C1 segment of cervical spinal cord (tissue), 14 donors: ENCODE measurements around the gene ARID1A.
"Not testable (repeated sequence)": the region's sequence is repeated elsewhere in the genome, so short reads cannot be mapped to it uniquely, and the experiment has no call there.

Experiments used
- DNase-seq, 14 donors: peaks; one replicate each; lab custom pipeline; 2025; lab: John Stamatoyannopoulos, UW

ARID1A gene

DNA sequence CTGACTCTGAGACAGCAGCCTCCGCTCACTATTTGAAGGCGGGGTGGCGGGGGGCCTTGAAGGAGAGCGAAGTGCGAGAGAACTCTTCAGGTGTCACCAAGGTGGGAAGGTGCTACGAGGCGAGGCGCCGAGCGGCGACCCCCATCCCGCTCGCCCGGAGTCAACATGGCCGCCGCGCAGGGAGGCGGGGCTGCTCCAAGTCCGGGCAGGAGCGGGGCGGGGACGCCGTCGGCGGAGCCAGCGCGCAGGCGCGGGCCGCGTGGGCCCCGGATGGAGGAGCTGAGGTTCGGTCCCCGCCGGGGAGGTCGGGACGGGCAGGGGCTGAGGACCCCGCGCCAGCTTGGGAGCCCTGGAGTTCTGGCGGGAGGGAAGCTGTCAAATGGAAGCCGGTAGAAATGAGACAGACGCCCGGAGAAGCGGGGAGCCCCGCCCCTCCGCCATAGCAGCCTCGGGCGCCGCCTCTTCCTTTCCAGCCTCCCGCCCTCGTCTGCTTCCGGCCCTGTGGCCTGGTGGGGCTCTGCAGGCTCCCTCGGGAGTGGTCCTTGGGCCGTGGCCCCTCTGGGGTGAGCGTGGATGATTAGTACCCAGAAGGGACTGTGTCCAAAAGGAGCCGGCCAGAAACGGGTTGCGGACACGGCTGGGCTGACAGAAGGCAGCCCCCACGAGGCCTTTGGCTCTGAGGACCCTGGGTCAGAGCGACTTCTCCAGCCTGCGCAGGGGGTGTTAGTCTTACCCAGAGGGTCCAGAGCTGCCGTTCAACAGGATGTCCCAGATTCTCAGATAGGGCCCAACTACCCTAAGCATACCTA lies 92.1 kb downstream of the ARID1A start, which contains the start of gene PIGV:
Gene PIGV, plus strand, starts transcription at position 245 of the 809 bp plus-strand sequence. CDS start 2,866 bp downstream, outside the sequence.
- peak; percentile 63 to 97 (median 93) for DNase-seq

DNA sequence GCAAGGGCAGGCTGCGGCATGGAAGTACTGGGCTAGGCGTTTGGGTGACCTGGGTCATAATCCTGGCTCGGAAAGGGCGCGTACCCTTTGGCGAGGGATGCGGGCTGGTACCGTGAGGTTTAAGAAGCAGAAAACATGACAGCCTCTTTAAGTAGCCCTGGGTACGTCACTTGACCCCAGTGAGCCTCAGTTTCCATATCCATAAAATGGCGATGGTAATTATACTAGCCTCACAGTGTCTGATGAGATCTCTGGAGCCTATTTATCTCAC lies 92.6 kb downstream of the ARID1A start:
- no peak for DNase-seq

DNA sequence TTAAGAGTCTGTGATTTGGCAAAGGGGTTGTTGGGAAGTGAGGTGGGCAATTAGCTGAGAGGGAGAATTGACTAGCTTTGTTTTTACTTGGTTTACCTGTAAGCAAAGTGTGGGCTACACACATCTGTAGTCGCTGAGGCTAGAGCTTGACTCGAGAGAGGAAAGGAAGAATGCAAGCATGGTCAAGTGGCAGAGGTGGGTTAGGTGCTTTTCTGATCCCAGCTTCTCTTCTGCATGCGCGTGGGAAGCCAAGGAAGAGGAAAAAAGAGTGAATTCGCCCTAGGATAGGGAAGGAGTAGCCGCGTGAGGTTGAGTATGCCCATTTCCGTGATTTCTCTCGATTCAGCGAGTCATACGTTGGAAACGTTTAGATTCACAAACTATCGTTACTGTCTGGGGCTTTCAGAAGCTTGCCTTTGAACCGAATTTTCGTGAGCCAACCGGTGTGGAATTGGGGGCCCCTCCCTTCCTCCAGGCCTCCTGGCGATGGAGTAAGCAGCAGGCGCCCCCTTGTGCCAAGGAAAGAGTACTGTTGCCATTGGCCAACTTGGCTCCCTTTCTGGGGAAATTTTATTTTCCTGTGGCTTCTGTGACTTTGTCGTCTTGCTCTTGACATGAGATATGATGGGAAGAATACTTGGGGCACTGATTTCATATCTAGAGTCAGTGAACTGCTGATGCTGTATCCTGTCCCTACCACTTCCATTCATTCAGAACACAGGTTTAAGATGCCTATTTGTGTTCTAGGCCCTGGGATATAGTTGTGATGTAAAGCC lies 93.2 kb downstream of the ARID1A start:
- peak in 12 of 14 donors; percentile 25 to 89 (median 74) for DNase-seq

DNA sequence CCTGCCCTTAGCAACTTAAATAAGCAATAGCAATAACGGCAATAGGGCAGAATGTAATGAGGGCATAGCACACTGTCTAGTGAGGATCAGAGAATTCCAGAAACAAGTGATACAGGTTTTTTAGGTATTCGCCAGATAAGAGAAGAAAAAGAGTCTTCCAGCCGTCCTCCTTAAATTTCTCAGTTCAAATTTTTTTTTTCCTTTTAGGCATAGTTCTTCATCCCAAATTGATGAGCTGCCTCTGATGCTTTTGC lies 93.7 kb downstream of the ARID1A start:
- DNase-seq: no peak

DNA sequence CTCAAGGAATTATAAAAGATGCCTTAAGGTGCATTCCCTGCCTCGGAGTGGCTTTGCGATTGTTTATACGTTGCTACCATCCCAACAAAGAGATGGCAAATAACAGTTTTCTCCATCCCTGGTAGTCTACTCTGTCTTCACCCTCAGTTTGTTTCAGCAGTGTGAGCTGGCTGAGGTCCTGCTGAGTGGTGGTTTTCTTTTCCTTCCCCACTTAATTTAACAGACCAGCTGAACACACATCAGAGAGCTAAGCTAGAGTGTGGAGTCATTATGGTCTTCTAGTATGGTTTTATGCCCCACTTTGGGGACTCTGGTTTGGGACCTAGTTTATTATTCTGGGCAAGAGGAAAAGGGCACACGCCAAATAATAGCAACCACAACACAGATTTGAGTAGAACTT lies 94.1 kb downstream of the ARID1A start:
- no peak for DNase-seq

DNA sequence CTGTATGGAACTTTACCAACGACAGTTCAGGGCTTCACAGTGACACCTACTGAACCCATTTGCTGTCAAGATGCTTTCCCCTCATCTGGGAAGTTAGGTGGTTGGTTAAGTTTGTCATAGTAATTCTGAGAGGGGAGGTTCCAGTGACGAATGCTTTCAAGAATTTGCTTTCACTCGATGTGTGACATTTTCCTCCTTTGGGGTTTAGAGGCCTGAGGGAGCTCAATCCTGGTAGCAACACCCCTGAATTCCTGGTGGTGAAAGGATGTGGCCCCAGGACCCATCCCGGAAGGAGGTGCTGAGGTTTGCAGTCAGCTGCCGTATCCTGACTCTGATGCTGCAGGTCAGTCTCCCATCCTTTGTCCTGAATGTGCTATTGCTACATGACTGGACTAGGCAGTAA lies 94.7 kb downstream of the ARID1A start:
- DNase-seq: no peak

DNA sequence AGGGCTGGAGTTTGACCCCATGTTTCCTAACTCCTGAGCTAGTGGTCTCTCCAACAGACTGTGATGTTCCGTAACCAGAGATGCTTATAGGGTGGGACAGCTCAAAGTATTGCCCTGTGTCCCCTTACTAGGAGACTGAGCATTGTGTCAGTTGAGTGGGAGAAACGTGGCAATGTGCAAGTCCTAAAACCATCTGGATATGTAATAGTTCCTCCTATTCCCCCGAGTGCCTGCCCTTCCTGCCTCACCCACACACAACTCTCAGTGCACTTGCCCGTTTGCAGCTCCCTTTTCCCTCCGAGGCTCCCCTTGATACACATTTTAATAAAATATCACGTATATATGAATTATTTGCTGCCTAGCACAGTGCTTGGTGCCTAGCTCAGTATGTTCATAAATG lies 95.3 kb downstream of the ARID1A start:
- DNase-seq: no peak

DNA sequence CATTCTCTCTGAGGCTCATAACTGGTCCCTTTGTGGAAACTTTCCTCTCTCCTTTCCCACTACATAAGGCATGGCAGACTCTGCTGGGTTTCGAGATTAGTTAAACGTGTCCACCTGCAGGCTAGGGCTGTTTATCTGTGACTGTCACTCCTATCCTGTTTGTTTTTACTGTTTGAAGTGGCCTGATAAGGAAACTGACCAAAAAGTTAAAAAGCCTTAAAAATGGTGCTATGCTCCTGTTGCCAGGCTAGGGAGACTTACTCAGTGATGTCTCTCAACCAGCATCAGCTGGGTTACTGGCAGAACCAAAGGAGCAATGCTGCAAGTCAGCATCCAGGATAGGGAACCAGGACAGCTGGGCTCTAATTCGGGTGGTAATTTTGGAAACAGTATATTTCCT lies 95.8 kb downstream of the ARID1A start:
- no peak for DNase-seq

DNA sequence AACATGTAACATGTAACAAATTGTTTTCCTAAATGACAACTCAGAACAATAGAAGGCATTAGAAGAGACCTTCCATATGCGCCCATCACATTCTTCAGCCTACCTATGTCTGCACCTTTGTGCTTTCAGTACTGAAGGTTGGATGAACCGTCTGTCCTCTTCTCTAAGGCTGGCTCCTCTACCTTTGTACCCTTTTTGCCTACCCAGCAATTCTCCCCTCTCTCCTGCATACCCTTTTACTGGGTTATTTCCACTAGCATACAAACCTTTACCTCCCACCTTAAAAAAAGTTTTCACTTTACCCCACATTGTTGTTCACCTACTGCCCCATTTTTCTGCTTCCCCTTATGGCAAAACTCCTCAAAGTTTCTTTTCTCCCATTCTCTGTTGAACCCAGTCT lies 97.1 kb downstream of the ARID1A start:
- no peak for DNase-seq

DNA sequence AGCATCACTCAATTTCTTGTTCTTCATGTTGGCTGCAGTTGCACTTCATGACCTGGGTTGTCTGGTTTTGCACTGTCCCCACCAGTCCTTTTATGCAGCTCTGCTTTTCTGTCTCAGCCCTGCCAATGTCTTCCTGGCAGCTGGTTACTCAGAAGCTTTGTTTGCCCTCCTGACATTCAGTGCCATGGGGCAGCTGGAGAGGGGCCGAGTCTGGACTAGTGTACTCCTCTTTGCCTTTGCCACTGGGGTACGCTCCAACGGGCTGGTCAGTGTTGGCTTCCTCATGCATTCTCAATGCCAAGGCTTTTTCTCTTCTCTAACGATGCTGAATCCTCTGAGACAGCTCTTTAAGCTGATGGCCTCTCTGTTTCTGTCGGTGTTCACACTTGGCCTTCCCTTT lies 98.6 kb downstream of the ARID1A start:
- peak in 8 of 14 donors; percentile 6 to 83 (median 15) for DNase-seq

DNA sequence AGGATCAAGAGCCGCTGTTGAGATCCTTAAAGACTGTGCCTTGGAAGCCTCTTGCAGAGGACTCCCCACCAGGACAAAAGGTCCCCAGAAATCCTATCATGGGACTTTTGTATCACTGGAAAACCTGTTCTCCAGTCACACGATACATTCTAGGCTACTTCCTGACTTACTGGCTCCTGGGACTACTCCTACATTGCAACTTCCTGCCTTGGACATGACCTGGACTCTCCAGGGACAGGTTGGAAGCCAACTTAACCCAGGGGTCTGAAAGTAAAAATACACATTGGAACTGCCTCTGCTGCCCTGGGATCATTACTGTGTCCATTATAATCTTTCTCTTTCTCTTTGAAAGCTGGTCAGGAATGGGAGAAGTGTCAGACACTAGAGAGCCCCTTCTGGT lies 101.8 kb downstream of the ARID1A start:
- no peak for DNase-seq

DNA sequence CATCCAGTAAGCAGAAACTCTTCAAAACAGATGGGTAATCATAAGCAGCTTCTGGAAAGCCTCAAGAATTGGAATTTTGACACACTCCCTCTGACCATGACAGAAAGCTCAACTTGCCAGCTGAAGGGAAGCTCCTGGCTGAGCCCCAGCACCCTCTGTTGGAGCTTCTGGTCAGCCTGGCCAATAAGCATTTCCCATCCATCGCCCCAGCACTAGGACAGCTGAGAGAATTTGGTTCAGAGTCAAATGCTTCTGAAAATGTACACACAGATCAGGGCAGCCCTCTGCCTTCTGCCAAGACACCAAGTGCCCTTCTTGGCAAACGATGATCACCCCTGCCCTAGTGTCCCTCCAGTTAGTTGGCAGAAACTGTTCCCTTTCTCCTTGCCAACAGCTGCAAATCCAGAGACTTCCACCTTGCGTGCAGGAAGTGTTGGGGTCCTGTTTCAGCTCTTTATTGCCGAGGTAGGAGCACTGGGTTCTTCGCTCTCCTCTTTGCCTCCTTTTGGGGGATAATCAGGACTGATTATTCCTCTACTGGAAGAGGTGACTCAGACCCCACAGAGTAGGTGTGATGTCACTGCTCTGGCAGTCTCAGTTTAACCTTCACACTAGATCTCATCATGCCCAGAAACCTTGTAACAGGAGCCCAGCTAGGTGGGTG lies 103.8 kb downstream of the ARID1A start:
- peak in 12 of 14 donors; percentile 19 to 97 (median 65) for DNase-seq

DNA sequence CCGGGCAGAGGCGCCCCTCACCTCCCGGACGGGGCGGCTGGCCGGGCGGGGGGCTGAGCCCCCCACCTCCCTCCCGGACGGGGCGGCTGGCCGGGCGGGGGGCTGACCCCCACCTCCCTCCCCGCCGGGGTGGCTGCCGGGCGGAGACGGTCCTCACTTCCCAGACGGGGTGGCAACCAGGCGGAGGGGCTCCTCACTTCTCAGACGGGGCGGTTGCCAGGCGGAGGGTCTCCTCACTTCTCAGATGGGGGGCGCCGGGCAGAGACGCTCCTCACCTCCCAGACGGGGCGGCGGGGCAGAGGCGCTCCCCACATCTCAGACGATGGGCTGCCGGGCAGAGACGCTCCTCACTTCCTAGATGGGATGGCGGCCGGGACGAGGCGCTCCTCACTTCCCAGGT lies 108.1 kb downstream of the ARID1A start:
- not testable (repeated sequence) for DNase-seq

DNA sequence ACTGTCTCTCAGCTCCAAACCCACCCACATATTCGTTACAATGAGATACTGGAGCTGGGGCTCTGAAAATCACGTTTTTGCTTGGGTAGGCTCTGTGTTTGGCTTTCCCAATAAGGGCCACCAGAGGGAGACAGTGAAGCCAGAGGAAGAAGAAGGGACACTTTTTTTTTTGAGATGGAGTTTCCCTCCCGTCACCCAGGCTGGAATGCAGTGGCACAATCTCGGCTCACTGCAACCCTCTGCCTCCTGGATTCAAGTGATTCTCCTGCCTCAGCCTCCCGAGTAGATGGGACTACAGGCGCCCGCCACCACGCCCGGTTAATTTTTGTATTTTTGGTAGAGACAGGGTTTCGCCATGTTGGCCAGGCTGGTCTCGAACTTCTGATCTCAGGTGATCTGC lies 114.3 kb downstream of the ARID1A start:
- DNase-seq: peak in 4 of 14 donors; percentile 2 to 27 (median 12)

DNA sequence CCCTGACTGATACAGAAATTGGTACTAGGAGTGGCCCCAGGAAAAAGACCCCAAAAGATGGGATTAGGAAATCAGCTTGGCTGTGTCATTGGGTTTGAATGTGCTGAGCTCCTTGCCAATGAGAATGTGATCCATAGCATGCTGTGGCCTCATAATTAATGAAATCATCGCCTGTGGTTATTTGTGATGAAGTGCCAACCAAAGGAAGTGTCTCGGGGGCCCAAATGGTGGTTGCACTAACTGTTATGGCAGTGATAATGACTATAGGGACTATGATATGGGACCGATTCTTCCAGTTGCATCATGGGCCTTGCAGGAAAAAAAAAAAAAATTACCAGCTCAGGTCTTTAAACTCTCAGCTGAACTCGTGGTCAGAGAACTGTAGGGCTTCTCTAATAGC lies 115.2 kb downstream of the ARID1A start:
- no peak for DNase-seq

DNA sequence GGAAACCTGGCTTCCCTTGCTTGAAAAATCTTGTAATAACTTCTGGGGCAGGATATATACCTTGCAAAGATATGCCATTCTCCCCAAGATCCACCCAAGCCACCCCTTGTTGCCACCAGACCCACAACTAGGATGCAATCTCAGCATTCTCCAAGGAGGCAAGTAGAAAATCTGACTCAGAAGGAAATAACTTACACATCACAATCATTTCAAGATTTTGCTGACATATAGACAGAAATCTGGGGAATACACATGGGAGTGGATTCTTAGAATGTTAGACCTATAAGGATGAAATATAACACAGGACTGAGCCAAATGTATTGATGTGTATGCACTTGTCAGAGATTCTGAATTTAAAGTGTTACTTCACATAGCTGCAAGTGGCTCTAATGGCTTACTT lies 115.9 kb downstream of the ARID1A start:
- DNase-seq: no peak

DNA sequence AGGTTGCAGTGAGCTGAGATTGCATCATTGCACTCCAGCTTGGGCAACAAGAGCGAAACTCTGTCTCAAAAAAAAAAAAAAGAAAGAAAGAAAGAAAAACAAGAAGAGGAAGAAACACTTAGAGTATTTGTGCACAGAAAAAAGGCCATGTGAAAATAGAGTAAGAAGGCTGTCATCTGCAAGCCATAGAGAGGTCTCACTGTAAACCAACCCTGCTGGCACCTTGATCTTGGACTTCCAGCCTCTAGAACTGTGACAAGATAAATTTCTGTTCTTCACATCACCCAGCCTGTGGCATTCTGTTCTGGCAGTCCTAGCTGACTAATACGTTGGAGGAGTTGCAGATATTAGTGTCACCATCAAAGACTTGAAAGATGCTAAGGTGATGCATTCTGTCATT lies 118.6 kb downstream of the ARID1A start:
- DNase-seq: no peak

DNA sequence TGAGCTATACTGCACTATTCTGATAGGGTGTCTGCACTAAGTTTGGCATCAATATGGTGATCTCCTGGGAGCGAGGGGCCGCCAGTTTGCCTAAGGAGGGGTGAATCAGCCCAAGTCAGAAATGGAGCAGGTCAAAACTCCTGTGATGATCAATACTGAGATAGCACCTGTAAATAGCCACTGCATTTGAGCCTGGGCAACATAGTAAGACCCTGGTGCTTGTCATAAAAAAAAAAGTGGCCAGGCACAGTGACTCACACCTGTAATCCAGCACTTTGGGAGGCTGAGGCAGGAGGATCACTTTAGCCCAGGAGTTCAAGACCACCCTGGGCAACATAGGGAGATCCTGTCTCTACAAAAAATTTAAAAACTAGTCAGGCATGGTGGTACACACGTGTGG lies 119.1 kb downstream of the ARID1A start:
- no peak for DNase-seq

DNA sequence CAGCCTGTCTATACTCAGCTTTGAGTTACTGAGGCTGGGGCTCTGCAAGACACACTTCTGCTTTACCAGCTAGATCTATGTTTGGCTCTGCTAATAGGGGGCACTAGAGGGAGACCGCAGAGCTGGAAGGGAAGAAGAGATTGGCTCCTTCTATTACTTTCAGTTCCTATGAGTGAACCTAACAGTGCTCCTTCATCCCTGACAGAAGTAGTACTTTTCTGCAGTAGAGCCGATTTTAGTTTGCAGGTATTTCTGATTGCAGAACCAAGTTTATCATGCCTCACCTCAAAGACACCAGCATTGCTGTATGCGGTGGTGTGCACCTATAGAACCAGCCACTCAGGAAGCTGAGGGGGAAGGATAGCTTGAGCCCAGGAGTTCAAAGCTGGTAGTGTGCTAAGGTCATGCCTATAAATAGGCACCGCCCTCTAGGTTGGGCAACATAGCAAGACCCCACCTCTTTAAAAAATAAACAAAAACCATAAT lies 125.0 kb downstream of the ARID1A start:
- DNase-seq: no peak

DNA sequence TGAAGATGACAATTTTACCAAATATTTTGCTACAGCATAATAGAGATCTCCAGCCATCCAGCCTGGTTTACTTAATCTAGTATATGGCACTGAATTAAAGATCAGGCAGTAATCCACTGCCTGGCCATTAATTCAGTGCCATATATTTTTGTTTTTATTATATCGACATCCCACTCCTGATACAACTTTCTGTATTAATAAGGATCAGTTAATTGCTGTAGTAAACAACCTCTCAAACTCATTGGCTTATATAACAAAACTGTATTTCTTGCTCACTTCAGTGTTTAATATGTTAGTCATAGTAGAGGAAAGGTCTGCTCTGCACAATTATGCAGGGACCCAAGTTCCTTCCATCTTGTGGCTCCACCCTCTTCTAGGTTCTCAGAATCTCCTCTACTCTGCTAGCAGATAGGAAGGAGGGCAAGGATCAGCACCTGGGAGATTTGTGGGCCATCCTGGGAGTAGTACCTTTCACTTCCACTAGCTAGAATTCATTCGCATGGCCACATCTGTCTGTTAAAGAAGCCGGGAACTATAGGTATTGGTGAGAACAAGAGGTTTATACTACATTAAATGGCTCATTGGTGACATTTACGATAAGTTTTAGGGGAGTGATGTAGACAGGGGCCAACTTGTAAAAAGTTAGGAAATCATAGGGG lies 127.1 kb downstream of the ARID1A start:
- no peak for DNase-seq

DNA sequence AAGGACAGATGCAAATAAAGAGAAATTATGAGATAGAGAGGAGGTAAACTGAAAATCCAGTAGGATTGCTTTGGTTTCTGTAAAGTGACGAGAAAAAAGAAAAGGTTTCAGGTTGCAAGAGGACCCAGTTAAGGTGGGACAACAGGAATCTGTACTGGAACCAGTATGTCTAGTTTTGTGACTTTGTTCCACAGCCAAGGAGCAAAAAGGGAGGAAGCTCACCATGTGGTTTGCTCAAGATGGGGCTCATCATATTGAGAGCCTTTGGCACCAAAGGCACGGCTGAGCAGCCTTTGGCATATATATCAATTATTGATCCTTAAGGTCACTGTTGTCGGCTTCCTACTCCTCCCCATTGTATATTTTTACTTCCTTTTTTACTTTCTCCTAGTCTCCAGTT lies 128.9 kb downstream of the ARID1A start:
- no peak for DNase-seq
